Stomach (tissue), 9 donors: Measurements from ENCODE around the gene MYBPC2. TPM values are rescaled to one million over a fixed set of nuclear protein-coding genes. Genes with fewer than 3 reads are reported as not detected.

Experiments used
- DNase-seq, 2 donors: peaks; one replicate each; pipeline versions ENCODE4 v3.0.0 to v3.0.0-alpha.2; 2013 to 2019
- H3K27ac ChIP-seq, 5 donors: fragments of 200-600 bp in 4 of 5; sonication (generic) in 4 of 5; one replicate each; pipeline ENCODE4 v1.5.1; 2013 to 2019; ENCODE audit warnings: mild to moderate bottlenecking in 1 of 5, moderate library complexity in 1 of 5
- H3K27me3 ChIP-seq, 3 donors: fragments of 200-600 bp; sonication (generic); one replicate each; pipeline ENCODE4 v1.5.1; 2017 to 2019; ENCODE audit warnings: mixed run types in 1 of 3
- H3K36me3 ChIP-seq, 4 donors: fragments of 200-600 bp; sonication (generic); 1 replicate in 3 of 4; 2 replicates in 1 of 4; pipeline ENCODE4 v1.5.1; 2016 to 2019
- H3K4me1 ChIP-seq, 4 donors: fragments of 200-600 bp; sonication (generic); one replicate each; pipeline ENCODE4 v1.5.1; 2016 to 2019
- H3K4me3 ChIP-seq, 4 donors: fragments of 200-600 bp; sonication (generic) in 3 of 4; one replicate each; pipeline ENCODE4 v1.5.1; 2016 to 2019; ENCODE audit warnings: mild to moderate bottlenecking in 1 of 4
- H3K9me3 ChIP-seq, 4 donors: fragments of 200-600 bp; sonication (generic); one replicate each; pipeline ENCODE4 v1.5.1; 2016 to 2019
- EP300 ChIP-seq: sonication (generic); formaldehyde crosslinking; IDR thresholded peaks from one replicate; pipeline ENCODE4 v1.6.1; 2017; ENCODE audit warnings: antibody characterized with exemption
- POLR2A ChIP-seq, 4 donors: fragments of 450-650 bp; IDR thresholded peaks; one replicate each; pipeline ENCODE4 v1.6.1; 2016; ENCODE audit warnings: antibody characterized with exemption in 4 of 4, control low read depth in 2 of 4, mild to moderate bottlenecking in 1 of 4, moderate library complexity in 1 of 4
- POLR2AphosphoS5 ChIP-seq, 3 donors: sonication (generic); formaldehyde crosslinking; IDR thresholded peaks; one replicate each; pipeline ENCODE4 v1.6.1; 2016; ENCODE audit warnings: antibody characterized with exemption in 3 of 3
- WGBS, 5 donors: extraction: QIAGEN DNeasy Blood & Tissue Kit in 3 of 5; methylation state at CpG; one replicate each; pipeline versions ENCODE4 v1.1.5 to v1.1.7; 2013 to 2018; 5-methylcytosine and 5-hydroxymethylcytosine counted together
- intact Hi-C: fragments of 100-400 bp; cut with DNase I; formaldehyde crosslinking; loops from one replicate; pipeline ENCODE4 v1.15.1; 2023; ENCODE audit warnings: low total_unique reads
- polyA plus RNA-seq, 3 donors: library from polyadenylated mRNA; stranded (reverse); fragments of 200-250 nt; gene quantifications; one replicate each; pipeline ENCODE4 v1.2.3, GENCODE V29; 2013
- total RNA-seq, 5 donors: library from RNA; depleted of rRNA; stranded (reverse); fragments of >200 nt; gene quantifications; one replicate each; pipeline versions ENCODE4 v1.1.0 to v1.2.3, GENCODE V29; 2014 to 2016
- TF ChIP-seq, protein P1 (sequence below), 7 experiments: fragments of 450-650 bp in 4 of 7; fragments of 200-600 bp in 3 of 7; sonication (generic) in 3 of 7; IDR thresholded peaks; one replicate each; pipeline ENCODE4 v1.5.1; 2016 to 2019; ENCODE audit warnings: antibody characterized with exemption in 7 of 7, control low read depth in 2 of 7, mild to moderate bottlenecking in 1 of 7
- donor health status: healthy with polysubstance abuse.
- donor health status: Bipolar disorder and iron deficiency.
- donor health status: healthy.

The MYBPC2 gene
- total and polyA plus RNA-seq, 8 donors: 0.10 to 0.31 TPM; not detected in 6

DNA sequence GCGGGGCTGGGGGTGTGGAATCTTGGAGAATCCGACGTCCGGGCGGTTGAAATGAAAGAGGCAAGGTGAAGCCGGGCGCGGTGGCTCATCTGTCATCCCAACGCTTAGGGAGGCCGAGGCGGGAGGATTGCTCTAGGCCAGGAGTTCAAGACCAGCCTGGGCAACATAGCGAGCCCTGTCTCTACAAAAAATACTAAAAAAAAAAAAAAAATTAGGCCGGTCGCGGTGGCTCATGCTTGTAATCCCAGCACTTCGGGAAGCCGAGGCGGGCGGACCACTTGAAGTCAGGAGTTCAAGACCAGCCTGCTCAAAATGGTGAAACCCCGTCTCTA lies 44.2 kb downstream of the MYBPC2 start:
- peaks cover 27 to 40% (median 38%) of the 10 kb centered on the region in 4 donors for H3K36me3 ChIP-seq
- TF ChIP-seq, protein P1, sequence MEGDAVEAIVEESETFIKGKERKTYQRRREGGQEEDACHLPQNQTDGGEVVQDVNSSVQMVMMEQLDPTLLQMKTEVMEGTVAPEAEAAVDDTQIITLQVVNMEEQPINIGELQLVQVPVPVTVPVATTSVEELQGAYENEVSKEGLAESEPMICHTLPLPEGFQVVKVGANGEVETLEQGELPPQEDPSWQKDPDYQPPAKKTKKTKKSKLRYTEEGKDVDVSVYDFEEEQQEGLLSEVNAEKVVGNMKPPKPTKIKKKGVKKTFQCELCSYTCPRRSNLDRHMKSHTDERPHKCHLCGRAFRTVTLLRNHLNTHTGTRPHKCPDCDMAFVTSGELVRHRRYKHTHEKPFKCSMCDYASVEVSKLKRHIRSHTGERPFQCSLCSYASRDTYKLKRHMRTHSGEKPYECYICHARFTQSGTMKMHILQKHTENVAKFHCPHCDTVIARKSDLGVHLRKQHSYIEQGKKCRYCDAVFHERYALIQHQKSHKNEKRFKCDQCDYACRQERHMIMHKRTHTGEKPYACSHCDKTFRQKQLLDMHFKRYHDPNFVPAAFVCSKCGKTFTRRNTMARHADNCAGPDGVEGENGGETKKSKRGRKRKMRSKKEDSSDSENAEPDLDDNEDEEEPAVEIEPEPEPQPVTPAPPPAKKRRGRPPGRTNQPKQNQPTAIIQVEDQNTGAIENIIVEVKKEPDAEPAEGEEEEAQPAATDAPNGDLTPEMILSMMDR (IDR thresholded peaks at IDR 0.05): no peak
- TF ChIP-seq EP300 (no peak), POLR2AphosphoS5 (IDR thresholded peaks at IDR 0.05) (no peak), POLR2A (IDR thresholded peaks at IDR 0.05) (no peak)
- no peaks in the 10 kb centered on the region for H3K9me3 ChIP-seq
- WGBS, 5 donors: 15 to 20% (median 16%) methylated on average over 19 to 20 of the region's 20 CpGs
- H3K4me3 ChIP-seq: peak overlapping the region; percentile 86 to 97 (median 94)
- H3K4me1 ChIP-seq: peaks cover 12 to 29% (median 20%) of the 10 kb centered on the region in 4 donors
- DNase-seq: no peak
- H3K27me3 ChIP-seq: no peaks in the 10 kb centered on the region
- intact Hi-C loops: no loop called here
- peak overlapping the region; percentile 86 to 90 (median 89) for H3K27ac ChIP-seq

DNA sequence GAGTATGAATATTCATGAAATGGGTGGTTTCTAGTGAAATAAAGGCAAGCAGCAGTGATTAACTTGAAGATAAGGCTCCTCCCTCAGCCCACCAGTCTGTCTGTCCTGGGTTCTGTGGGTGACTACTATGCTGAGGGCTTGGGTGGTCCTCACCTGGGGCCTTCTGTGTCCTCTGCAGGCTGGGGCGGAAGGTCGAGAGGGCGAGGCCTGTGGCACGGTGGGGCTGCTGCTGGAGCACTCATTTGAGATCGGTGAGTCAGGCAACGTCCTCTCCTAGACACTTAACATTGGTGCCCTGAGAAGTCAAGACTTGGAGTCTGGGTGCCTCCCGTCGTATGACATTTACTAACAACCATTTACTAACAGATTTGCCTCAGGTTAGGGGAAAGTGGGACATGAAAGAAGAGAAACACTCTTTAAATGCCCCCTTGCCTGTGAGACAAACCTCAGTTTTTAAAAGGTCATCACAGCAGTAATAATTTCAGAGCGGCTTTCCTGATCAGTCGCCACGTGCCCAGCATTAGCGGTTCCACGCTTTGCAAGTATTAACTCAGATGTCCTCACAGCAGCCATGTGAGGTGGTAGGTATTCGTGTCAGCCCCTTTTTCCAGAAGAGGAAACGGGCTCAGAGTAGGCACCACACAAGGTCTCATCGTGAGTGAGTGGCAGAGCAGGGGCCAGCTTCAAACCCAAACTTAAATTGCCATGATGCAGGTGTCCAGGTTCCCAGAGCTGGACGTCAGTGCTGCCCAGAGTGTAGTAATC lies 45.2 kb downstream of the MYBPC2 start:
- peaks cover 37 to 51% (median 48%) of the 10 kb centered on the region in 4 donors for H3K36me3 ChIP-seq
- no peaks in the 10 kb centered on the region for H3K27me3 ChIP-seq
- intact Hi-C loops: no loop called here
- H3K9me3 ChIP-seq: no peaks in the 10 kb centered on the region
- H3K4me3 ChIP-seq: peak overlapping the region in 3 of 4 donors; percentile 86 to 96 (median 91)
- no peak for TF ChIP-seq POLR2AphosphoS5 (IDR thresholded peaks at IDR 0.05)
- no peak for TF ChIP-seq EP300
- TF ChIP-seq, protein P1 (IDR thresholded peaks at IDR 0.05): no peak
- no peak for TF ChIP-seq POLR2A (IDR thresholded peaks at IDR 0.05)
- peaks cover 12 to 29% (median 20%) of the 10 kb centered on the region in 4 donors for H3K4me1 ChIP-seq
- no peak for DNase-seq
- WGBS, 5 donors: 93 to 97% (median 95%) methylated on average over 17 of the region's 17 CpGs
- no peak overlapping the region for H3K27ac ChIP-seq

DNA sequence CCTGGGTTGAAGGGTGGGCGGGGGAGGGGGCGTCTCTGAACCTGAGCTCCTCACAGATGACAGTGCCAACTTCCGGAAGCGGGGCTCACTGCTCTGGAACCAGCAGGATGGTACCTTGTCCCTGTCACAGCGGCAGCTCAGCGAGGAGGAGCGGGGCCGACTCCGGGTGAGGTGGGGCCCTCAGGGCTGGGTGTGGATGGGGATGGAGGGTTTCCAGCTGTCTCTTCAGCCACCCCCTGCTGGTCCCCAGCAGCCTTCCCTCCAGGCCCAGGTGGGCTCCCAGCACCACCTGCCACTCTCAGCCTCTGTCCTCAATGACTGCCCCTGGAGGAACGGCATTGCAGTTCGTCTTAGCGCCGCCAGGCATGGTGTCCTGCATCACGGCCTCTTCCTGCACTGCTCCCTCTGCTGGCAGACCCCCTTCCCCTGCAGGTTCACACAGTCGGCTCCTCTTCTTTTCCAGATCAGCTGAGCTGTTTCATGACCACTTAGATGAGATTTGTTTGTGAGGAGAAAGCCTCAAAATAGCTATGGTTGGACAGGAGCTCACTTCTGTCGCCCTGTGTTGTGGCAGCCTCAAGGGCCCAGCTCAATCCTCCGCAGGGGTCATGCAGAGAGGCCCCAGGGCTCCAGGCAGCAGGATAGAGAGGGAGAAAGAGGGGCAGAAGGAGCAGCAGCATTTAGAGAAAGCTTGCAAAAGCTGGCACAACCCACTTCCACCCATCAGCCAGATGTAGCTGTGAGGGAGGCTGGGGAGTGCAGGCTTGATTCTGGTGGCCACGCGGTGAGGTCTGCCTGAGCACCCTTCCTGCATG lies 46.4 kb downstream of the MYBPC2 start:
- 82 to 91% (median 88%) methylated on average over 16 to 19 of the region's 19 CpGs for WGBS, 5 donors
- peaks cover 37 to 63% (median 59%) of the 10 kb centered on the region in 4 donors for H3K36me3 ChIP-seq
- H3K4me3 ChIP-seq: no peak overlapping the region
- no peak overlapping the region for H3K27ac ChIP-seq
- H3K27me3 ChIP-seq: no peaks in the 10 kb centered on the region
- no peak for DNase-seq
- H3K9me3 ChIP-seq: no peaks in the 10 kb centered on the region
- peaks cover 12 to 29% (median 20%) of the 10 kb centered on the region in 4 donors for H3K4me1 ChIP-seq
- intact Hi-C loops: no loop called here
- TF ChIP-seq, protein P1 (IDR thresholded peaks at IDR 0.05): peak in 1 of 7 experiments; percentile 12
- no peak for TF ChIP-seq EP300

DNA sequence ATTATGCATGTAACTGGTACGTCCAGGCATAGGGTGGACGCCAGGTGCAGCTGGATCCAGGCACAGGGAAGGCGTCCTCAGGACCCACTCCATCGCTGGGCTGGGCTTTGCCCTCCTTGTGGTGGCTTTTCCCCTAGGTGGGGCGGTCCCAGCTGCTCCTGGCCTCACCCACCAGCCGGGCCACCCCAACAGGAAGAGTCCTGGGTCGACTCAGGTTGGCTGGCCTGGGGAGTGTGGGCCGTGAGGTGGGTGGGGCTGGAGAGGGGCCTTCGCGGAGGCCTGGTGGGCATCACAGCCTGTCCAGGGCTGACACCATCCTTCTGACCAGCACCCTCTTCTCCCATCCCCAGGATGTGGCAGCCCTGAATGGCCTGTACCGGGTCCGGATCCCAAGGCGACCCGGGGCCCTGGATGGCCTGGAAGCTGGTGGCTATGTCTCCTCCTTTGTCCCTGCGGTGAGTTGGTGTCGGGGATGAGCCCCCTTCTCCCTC lies 47.1 kb downstream of the MYBPC2 start:
- Histone ChIP-seq H3K4me1 (peaks cover 12 to 29% (median 20%) of the 10 kb centered on the region in 4 donors), H3K27me3 (no peaks in the 10 kb centered on the region), H3K27ac (no peak overlapping the region), H3K9me3 (no peaks in the 10 kb centered on the region), H3K36me3 (peaks cover 37 to 70% (median 66%) of the 10 kb centered on the region in 4 donors), H3K4me3 (no peak overlapping the region)
- WGBS, 5 donors: 93 to 97% (median 95%) methylated on average over 9 to 16 of the region's 16 CpGs
- no peak for DNase-seq
- intact Hi-C loops: no loop called here
- TF ChIP-seq, protein P1 (IDR thresholded peaks at IDR 0.05): no peak
- no peak for TF ChIP-seq POLR2A (IDR thresholded peaks at IDR 0.05)
